HK-2 (cell line): ENCODE results near the gene FARS2.
A peak's percentile ranks its signal among the peaks of the same experiment; 100 is the strongest.

Experiments
- DNase-seq: peaks from one replicate; pipeline ENCODE4 v3.0.0-alpha.2; 2018; ENCODE audit not compliant: unreplicated experiment

Gene FARS2

DNA sequence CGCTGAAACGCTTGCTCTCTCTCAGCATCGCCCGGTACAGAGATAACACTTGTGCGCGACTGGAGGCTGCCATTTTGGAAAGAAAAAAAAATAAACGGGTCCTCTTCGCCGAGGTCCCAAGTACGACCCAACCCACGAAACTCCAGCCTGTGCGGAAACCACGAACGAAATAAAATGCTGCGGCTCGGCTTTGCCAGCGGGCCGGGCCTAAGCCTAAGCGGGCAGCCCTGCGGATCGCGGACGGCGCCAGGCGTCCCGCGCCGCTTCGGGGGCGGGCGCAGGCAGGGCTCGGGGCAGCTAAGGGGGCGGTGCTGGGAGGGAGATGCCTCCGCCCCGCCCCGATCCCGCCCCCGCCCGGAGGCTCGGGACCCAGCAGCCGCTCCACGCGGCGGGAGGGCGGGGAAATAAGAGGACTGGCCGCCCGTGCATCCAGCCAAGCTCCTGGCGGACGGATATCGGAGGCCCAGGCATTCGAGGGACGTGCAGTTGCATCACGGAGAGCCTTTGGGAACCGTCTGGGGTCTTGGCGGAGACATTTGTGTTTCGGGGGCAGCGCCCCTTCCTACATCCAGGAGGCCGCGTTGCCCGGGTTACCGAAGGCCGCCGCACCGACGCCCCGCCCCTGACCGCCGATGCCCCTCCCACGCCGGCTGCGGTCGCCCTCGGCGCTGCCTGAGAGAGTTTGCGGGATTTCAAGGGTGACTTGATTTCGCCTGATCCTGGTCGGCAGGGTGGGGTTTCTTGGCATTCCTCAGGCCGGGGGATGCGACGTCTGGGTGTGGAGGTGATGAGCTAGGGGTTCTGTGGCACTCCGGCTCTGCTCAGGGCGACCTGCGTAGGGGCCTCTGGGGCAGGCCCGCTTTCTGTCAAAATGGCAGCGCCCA lies at the start of gene FARS2, which contains the start of gene LYRM4:
Gene FARS2 (plus strand): TSS at position 853 of the 884 bp plus-strand sequence.
Gene LYRM4 (minus strand): TSS at position 290 of the 884 bp plus-strand sequence. CDS start 217 bp downstream, at position 73.
- DNase-seq: peak; percentile 93

DNA sequence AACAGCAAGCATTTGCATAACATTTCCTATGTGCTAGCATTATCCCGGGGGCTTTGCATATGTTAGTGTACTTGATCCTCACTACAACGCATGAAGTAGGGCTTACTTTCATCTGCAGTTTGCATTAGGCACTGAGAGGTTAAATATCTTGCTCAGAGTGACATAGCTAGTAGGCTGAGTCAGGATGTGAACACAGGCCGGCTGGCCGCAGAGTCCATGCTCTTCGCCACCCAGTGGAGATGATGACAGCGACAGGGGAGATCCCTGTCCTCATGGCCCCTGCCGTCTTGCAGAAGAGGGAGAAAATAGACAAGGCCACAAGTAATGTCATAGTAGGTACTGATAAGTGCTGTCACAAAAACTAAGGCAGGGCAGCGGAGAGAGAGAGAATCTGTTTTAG lies 47.5 kb upstream of the FARS2 start:
- no peak for DNase-seq

DNA sequence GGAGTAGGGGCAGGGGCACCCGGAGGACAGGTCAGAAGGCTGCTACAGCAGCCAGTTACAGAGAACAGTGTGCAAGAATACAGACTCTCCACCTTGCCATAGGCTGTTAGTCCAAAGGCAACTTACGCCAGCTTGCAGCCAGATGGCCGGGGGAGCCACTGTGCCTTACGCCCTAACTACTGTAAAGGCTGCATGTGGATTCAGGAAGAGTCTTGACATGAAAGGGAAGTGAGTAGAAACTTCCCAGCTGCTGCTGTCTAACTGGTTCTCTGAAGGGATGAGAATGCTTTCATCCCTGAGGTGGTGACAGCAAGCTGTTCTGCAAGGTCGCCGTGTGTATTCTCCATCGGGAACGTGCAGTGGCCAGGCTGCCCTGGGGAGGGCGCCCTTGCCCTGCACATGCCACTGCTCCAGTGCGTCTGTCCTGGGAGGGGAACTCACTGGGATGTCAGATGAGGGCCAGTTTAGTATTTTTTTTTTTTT lies 46.7 kb upstream of the FARS2 start:
- DNase-seq: peak; percentile 41

DNA sequence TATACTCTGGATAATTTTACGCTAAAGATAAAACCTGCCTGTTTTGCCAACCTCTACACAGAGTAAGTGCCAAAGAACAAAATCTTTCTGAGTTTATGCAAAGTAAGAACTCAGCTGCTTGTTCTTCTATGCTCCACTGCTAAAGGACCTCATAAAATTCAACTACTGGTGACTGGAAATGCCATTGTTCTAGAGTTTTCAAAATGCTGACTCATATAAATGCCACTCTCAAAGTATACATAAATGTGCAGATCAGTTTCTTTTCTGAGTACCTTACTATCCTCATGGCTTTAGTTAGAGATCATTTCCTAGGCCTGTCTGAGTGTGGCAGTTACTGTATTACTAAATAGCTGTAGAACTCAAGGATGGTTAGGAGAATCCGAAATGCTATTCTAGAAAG lies 46.2 kb upstream of the FARS2 start:
- DNase-seq: no peak

DNA sequence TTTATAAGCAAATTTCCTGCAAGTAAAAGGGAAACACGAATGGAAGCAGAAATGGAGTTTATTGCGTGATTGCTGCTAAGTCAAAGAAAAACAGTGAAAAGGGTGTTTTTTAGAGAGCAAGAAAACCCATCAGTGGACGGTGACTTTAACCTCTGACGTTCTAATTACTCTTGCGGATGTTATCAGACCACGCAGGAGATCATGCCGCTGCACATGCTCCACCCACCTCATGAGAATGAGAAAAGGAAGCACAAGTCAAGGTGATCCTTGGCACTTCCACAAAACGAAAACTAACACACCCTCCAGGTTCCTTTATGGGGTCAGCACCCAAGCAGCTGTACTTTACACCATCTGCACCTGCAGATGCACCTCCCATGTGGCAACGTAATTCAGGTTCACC lies 45.5 kb upstream of the FARS2 start:
- no peak for DNase-seq

DNA sequence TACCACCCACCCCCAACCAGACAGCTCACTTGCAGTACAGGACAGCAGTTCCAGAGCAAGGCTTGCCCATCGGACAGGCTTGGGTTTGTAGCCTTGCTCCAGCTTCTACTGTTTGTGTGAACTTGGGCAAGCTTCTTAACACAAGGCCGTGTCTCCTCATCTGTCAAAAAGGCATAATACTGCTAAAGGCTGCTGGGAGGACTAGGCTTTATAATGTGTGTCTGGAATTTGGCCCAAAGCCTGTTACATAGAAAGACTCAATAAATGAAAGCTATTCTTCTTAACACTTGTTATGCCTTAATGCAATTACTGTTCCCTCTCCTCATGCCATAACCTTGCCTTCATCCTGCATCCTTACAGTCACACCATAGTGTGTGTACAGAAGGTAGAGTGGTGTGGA lies 44.0 kb upstream of the FARS2 start:
- DNase-seq: no peak

DNA sequence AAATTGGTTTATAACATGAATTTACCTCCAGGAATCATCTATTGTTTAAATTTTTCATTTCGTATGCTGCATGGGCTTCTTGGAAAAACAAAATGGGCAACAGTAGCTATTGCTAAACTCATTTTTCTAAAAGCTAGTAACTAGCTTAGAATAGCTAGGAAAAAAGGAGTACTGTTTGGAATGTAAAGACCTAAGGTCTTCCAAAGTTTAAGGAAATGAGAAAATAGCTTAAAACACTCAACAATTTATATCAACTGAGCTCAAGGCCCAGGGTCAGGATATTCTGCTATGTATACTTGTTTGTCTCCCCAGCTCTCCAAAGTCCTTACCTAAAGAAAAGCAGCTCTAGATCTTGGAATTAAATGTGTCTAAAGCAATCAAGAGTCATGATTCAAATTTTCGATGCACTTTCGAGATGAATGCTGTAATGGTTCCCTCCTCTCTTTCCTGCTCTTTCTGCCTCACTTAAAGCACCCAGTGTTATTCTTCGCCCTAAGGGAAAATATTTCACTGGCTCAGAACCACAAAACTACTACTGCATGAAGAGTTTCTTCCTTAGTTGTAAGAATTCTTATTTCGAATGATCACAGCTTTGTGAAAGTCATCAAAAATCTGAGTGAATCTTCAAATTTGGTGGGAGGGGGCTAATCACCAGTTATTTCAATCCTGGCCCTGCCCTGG lies 42.2 kb upstream of the FARS2 start:
- DNase-seq: no peak

DNA sequence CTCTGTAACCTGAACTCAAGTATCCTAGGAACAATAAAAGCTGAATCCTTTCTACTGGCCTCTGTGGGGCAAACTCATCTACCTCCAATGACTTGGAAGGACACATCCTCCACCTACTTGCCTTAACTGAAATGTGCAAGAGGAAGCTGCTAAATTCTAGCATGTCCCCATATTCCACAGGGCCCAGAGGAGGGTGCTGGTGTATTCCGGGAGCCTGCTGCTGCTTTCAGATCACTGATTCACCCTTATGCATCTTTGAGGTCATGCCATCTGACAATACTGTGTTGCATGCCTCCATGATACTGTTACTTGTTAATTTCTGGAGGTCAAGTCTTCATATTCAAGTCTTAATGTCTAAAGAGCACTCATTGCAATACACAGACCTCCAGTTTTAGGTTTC lies 40.9 kb upstream of the FARS2 start:
- no peak for DNase-seq

DNA sequence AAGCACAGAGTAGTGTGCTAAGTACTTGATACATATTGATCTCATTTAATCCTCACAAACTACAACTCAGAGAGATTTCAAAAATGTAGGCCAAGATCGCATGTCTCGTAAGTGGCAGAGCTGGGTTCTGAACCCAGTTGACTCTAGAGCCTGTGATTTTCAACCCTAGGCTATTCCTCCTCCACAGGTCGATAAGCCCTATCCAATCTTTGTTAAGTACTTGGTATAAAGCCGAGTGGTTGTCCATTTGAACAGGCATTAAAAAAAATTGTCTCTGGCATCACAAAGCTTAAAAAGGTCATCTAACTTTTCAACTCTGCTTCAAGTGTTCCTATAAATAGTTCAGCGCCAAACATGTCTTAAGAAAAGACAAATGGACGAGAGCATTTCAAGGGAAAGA lies 38.0 kb upstream of the FARS2 start:
- DNase-seq: no peak

DNA sequence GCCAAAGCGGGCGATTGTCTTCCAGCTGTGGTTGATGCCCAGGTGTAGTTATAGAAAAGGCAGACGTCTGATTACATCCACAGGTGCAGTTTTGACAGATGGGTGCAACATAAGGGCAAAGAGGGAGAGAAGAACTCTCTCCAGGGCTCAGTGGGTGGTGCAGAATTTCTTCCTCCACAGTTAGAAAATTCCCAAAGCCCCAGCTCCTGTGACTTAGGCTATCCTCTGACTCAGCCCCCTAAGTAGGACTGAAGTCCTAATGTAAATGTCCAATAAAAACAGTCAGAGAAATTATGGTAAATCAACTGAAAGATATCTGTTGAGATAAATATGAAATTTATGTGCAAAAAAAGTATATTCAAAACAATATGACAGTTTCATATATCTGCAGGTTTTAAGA lies 32.0 kb upstream of the FARS2 start:
- no peak for DNase-seq

DNA sequence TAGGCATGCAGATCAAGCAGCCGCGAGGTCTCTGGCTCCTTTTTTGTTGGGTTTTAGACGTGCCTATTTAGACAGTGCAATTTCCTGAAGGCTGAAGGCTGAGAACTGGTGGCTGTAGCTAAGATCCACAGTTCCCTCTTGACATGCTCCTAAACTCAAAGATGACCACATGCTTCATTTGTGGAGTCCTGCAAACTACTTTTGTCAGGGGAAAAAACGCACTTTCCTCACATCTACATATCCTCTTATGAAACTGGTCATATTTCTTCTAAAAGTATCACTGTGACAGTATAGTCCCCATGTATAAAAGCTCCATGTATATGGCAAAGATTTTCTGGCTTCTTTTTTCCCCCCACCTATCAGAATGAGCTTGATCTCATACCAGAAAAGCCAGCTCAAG lies 31.2 kb upstream of the FARS2 start:
- no peak for DNase-seq

DNA sequence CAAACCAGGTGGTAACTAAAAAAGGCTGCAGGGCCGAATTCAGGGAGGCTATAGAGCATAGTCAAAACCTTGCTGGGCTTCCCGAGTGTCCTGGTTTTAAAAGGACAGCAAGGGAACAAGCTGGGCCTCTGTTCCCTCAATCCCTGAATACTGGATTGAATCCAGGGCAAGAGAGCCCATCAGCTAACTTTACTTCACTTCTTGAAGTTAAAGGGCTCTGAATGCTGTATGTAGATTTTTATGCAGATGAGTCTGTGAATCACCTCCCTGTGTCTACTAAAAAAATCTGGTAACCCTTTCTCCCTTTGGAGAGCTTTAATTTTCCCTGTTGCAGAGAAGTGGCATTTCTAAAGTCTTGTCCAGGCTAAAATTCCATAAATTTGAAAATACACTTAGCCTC lies 30.0 kb upstream of the FARS2 start:
- DNase-seq: no peak

DNA sequence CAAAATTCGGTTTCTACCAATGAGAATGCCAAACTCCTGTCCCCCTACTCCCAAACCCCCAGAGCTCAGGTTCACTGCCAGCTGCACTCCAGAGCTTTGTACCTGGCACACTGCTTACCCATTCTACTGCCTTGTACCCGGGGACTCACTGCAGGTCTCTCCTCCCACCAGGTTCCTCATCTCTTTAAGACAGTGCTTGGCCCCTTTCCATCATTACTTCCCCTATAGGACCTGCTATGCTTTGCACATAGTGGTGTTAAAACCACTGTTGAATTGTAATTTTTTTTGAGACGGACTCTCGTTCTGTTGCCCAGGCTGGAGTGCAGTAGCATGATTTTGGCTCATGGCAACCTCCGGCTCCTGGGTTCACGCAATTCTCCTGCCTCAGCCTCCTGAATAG lies 26.4 kb upstream of the FARS2 start:
- DNase-seq: no peak

DNA sequence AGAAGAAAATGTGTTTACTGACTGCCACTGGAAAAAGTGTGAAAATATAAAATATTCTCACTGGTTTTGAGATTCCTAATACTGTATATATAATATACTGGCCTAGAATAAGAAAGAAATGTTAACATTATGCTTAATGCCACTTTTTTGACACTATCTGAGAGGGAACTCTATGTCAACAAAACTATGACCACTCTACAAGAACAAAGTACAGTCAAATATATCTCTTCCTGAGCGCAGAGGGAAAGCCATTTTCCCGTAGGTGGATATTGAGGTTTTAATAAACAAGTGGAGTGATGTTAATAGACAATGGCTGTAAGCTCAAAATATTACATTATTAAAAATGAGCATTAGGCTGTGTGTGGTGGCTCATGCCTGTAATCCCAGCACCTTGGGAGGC lies 25.5 kb upstream of the FARS2 start:
- no peak for DNase-seq

DNA sequence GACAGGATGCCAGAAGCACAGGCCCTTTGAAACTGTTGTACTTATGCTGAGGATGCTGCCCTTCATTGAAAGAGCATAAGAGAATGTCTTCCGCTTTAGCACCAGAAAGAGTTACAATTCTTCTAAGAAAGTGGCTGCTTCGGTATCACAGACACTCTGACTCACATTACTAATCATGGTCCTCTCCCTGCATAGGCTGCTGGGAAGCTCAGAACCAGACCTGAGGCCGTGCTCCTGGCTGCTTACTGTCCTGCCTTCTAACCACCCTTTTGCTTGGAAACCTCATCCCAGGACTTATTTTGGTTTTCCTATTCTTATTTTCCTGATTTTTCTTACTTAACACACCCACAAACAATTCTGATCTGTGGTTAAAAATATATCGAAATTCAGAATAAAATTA lies 23.5 kb upstream of the FARS2 start:
- no peak for DNase-seq

DNA sequence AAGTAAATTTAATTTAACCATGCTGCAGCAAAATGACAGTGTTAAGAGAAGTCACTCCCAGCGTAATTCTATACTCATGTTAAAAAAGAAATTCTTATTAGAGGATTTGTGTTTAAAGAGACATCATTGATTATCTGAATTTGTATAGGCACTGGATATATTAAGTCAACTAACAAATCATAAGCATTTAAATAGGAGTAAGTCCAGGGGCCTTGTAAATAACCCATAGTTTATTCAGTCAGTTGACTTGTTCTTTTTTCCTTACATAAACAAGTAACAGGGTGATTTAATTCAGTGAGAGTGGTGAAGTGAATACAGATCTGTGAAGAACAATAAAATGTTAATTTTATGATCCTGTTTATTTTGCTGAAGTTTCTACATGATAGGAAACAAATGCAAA lies 23.0 kb upstream of the FARS2 start:
- no peak for DNase-seq

DNA sequence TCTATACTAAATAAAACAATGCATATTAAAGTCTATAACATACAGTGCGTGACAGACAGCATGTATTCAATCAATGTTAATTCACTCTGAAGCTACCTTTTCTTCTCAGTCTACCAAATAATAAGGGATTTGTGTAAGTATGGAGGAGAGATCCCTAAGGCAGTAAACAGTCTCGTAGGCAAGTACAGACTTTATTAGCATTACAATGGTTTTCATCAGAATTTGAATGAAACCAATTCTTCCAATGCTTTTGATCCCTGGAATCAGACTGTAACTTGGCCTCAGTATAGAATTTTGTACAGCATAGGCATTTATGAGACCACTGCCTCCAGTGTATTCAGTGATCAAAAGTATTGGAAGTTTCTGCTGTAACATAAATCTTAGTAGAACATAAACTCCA lies 20.1 kb upstream of the FARS2 start:
- DNase-seq: no peak

DNA sequence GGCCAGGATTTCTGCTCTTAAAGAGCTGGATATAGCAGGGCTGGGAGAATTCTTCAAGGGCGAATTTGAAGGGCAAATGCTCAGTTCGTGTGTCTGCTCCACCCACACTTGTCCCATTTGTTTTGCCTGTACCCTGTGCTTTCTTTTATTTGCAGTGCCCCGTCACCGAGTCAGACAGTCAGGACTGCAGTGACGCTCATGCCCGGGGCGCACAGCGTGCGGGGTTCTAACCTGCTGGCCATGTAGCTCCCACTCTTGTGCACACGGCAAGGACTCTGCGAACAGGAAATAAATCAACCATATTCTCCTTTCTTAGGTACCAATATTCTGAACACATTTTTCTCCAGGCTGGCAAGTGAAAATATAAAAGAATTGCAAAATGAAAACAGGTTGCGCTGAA lies 18.2 kb upstream of the FARS2 start:
- no peak for DNase-seq

DNA sequence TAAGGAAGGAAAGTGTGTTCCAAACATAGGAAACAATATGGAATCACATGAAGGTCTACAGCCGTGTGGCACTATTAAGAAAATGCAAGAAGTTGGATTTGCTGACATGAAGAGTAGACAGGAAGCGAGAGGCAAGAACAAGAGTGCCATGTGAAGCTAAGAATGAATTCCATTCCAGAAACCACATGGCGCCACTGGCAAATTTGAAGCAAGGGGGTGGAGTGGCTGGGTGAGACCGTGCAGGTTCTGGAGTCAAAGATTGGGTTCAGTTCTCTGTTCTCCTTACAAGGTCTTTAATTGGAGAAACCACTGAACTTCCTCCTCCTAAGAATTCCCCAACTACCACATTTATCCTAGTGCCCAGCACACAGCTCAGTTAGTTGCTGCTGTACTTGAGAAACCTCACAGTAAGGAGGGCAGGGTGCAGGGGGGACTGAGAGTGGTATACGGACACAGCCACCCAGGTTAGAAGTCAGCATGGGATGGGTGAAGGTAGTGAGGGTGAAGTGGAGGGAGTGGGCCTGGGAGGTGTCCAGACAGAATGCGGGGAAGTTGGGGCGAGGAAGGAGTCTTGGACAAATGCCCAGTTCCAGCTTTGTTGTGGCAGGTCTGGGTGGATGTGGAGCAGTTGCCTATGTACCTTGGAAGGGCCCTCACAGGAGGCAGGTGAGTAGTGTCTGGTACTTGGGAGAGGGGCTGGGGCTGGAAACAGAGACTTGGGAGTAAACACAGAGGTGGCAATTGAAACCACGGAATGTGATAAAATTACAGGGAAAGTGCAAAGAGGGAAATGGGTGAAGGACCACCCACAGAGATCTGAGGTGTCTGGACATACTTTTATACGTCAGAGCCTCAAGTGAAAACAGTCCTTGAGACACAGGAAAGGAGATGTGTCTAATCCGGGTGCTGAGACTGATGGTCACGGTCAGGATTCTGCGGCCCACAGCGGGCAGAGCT lies 14.9 kb upstream of the FARS2 start:
- no peak for DNase-seq

DNA sequence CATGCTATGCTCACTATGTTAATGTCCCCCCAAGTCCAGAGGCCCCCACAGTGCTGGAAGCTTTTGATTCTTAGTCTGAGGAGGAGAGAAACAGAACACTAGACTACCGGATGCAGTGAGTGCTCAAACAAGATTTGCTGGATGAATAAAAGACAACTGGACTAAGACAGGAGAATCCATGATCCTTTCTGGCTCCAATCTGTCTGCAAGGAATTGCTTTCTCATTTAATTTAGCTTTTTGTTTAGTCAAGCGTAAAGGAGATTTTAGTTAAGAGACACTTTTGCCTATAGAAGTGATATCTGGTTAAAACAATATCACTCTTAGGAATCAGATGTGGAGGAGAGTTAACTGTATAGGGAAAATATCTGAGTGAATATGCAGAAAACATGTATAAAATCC lies 14.1 kb upstream of the FARS2 start:
- DNase-seq: no peak

DNA sequence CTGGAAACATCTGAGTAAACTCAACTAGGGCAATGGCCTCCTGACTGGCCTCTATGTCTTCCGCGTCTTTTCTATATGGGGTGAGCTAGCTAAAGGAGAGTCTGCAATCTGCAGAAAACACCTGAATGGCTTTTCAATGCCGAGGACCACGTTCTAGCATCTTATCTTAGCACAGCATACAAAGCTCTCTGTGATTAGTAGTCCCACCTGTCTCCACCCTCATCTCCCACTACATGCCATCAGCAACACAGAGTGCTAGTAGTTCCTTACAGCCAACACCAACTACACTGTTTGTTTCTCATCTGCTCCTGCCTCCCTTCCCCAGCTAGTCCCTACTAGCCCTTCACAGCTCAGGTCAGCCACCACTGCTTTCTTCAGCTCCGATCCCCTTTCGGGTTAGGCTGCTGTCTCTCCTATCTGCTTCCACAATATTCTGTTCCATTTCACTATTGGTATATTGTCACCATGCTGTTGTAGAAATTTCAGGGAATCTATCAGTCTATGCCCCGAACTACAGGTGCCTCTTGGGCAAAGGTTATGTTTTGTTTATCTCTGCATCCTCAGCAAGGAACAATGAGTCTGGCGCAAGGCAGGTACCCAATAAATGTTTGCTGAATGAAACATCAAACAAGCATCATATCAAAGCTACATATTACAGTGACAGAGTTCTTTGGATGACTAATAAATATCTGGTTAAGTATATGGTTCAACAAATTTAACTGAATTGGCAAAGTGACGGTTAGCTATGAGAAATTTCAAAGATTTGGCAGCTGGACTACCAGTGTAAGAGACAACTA lies 12.8 kb upstream of the FARS2 start:
- no peak for DNase-seq
